ACHN (cell line): ENCODE data around the gene SLC12A7.

ENCODE experiments used
- DNase-seq: peaks from one replicate; pipeline ENCODE4 v3.0.0-alpha.2; 2015
- in situ Hi-C: cut with HindIII; loops from 2 replicates; pipeline ENCODE4 v1.10.0; 2017; ENCODE audit warnings: low sequenced_read_pairs, low pct_ligation_motif_present, low pct_unique_long_range_greater_than_20kb

SLC12A7 gene

GRCh38 chr5:1115123-1115815 lies 3.4 kb upstream of the SLC12A7 start:
- in situ Hi-C loops = no loop called here
- no peak for DNase-seq

GRCh38 chr5:1113805-1114586 lies 2.1 kb upstream of the SLC12A7 start:
- in situ Hi-C loops = no loop called here
- no peak for DNase-seq

GRCh38 chr5:1113332-1113690 lies 1.4 kb upstream of the SLC12A7 start:
- DNase-seq = no peak

GRCh38 chr5:1112596-1113331 lies 901 bp upstream of the SLC12A7 start:
- in situ Hi-C loops = no loop called here
- DNase-seq = no peak

More at GRCh38 chr5:1113332-1113690, 1.4 kb upstream of the SLC12A7 start:
- in situ Hi-C loops = no loop called here

GRCh38 chr5:1111241-1111726 lies 579 bp downstream of the SLC12A7 start:
- peak; percentile 17 for DNase-seq
- in situ Hi-C loops = no loop called here

GRCh38 chr5:1110307-1111240 lies 1.3 kb downstream of the SLC12A7 start:
- DNase-seq = no peak
- in situ Hi-C loops = no loop called here

- in situ Hi-C loops = no loop called here
These were observed 2.1 kb downstream of the SLC12A7 start for GRCh38 chr5:1109542-1110306.

GRCh38 chr5:1108865-1109174 lies 3.0 kb downstream of the SLC12A7 start:
- in situ Hi-C loops = no loop called here
- DNase-seq = no peak

More at GRCh38 chr5:1109542-1110306, 2.1 kb downstream of the SLC12A7 start:
- no peak for DNase-seq

GRCh38 chr5:1108023-1108864 lies 3.6 kb downstream of the SLC12A7 start:
- DNase-seq = no peak
- in situ Hi-C loops = no loop called here

- in situ Hi-C loops = no loop called here
- DNase-seq = no peak
These were observed 4.5 kb downstream of the SLC12A7 start for GRCh38 chr5:1107167-1108022.

- DNase-seq = no peak
- in situ Hi-C loops = no loop called here
These were observed 5.3 kb downstream of the SLC12A7 start for GRCh38 chr5:1106385-1107166.

GRCh38 chr5:1105350-1106265 lies 6.3 kb downstream of the SLC12A7 start:
- peak; percentile 70 for DNase-seq
- in situ Hi-C loops = no loop called here

- in situ Hi-C loops = no loop called here
- DNase-seq = no peak
These were observed 7.4 kb downstream of the SLC12A7 start for GRCh38 chr5:1104327-1105006.
